Mammary epithelial cell (primary cell): ENCODE measurements around the gene PRMT7.

Experiments
- EZH2 ChIP-seq: IDR thresholded peaks from 2 replicates; pipeline ENCODE4 v1.6.1; 2012; ENCODE audit warnings: low read length, inconsistent platforms, borderline replicate concordance
- TF ChIP-seq, protein P1 (sequence below), 2 donors: IDR thresholded peaks in 1 of 2; conservative IDR thresholded peaks in 1 of 2; 2 replicates each; pipeline ENCODE4 v1.5.1; 2011 to 2012; ENCODE audit warnings: inconsistent platforms in 2 of 2, low read length in 2 of 2, mild to moderate bottlenecking in 2 of 2, control low read depth in 1 of 2, low read depth in 1 of 2; ENCODE audit not compliant: insufficient read depth in 1 of 2; ENCODE audit errors: extremely low read depth in 1 of 2

GRCh38 chr16:68387301-68387700 lies 76.5 kb downstream of the PRMT7 start:
- TF ChIP-seq, protein P1, sequence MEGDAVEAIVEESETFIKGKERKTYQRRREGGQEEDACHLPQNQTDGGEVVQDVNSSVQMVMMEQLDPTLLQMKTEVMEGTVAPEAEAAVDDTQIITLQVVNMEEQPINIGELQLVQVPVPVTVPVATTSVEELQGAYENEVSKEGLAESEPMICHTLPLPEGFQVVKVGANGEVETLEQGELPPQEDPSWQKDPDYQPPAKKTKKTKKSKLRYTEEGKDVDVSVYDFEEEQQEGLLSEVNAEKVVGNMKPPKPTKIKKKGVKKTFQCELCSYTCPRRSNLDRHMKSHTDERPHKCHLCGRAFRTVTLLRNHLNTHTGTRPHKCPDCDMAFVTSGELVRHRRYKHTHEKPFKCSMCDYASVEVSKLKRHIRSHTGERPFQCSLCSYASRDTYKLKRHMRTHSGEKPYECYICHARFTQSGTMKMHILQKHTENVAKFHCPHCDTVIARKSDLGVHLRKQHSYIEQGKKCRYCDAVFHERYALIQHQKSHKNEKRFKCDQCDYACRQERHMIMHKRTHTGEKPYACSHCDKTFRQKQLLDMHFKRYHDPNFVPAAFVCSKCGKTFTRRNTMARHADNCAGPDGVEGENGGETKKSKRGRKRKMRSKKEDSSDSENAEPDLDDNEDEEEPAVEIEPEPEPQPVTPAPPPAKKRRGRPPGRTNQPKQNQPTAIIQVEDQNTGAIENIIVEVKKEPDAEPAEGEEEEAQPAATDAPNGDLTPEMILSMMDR (conservative IDR thresholded peaks at IDR 0.05 in 1 of 2, IDR thresholded peaks at IDR 0.05 in 1 of 2; ENCODE audit: extremely low read depth in 1 of 2, insufficient read depth in 1 of 2, low read depth in 1 of 2, low read length in 2 of 2): no peak
- TF ChIP-seq EZH2: no peak
